ENCODE data around the gene MKI67. TPM values are rescaled to one million over a fixed set of nuclear protein-coding genes. Genes with fewer than 3 reads are reported as not detected.

MKI67 gene
- total RNA-seq, 3 donors from 2014 or later (not counting 1 experiment from before 2014, with no cell fraction given) = 5.3 to 10.0 (median 6.8) TPM

DNA sequence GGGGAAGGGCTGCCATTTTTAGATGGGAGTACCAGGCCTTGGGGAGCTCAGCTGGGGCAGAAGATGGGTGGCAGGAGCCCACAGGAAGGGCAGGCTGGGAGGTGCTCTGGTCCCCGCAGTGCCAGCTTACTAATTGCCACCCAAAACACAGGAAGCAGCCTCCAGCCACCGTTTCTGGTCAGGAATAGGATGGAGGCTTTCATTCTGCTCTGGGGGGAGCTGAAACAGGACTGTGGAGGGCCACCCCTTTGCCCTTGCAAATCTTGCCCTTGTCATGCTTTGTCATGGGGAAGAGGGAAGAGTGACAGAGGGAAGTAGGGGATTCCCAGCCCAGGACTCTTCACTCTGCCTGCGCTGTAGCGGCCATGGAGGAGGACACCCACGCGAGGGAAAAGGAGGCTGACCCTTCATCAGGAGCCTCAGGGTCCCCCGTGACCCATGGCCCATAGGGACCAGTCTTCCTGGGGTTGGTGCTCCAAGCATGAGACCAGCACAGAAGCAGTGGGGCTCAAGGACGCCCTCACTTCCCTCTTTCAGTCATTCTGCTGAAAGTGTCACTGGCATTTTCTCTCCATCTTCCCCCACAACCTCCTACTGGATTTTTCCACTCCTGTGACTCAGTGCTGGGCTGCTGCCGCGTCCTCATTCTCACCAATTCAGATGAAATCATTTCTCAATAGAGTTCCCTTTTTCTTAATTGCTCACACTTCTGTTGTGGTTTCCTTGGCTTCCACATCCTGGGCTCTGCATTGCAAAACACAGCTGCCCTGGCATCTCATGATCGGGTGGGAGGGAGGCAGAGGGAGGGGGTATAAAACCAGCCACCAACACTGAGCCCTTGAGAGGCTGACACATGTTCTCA is 61.9 kb downstream of the MKI67 start:
- peak overlapping the region; percentile 86 for H3K27ac ChIP-seq (ENCODE audit: low read length)
- H3K27me3 ChIP-seq (ENCODE audit: control insufficient read depth, insufficient read depth, low read length) = no peaks in the 10 kb centered on the region
- peak; percentile 63 to 86 for DNase-seq
- Mint-ChIP-seq H3K36me3 (peaks cover 22% of the 10 kb centered on the region), H3K9me3 (no peaks in the 10 kb centered on the region), H3K4me1 (peaks cover 84 to 85% of the 10 kb centered on the region in 2 donors), H3K27me3 (ENCODE audit: low read depth in 2 of 2) (no peaks in the 10 kb centered on the region), H3K27ac (peak overlapping the region; percentile 88), H3K4me3 (peak overlapping the region; percentile 88)
- 7% methylated on average over 11 of the region's 11 CpGs for WGBS (ENCODE audit: insufficient coverage)
- H3K36me3 ChIP-seq (ENCODE audit: control insufficient read depth, insufficient read depth, low read length) = peaks cover 70% of the 10 kb centered on the region
- intact Hi-C loops (cut with micrococcal nuclease) = loop anchor here (1.0 to 2.0 kb wide), 2 partner anchors 16 to 74 kb away; no protein-coding TSS in a partner anchor
- ATAC-seq = peak; percentile 60 to 76 (median 64)
- TF ChIP-seq, protein P1, sequence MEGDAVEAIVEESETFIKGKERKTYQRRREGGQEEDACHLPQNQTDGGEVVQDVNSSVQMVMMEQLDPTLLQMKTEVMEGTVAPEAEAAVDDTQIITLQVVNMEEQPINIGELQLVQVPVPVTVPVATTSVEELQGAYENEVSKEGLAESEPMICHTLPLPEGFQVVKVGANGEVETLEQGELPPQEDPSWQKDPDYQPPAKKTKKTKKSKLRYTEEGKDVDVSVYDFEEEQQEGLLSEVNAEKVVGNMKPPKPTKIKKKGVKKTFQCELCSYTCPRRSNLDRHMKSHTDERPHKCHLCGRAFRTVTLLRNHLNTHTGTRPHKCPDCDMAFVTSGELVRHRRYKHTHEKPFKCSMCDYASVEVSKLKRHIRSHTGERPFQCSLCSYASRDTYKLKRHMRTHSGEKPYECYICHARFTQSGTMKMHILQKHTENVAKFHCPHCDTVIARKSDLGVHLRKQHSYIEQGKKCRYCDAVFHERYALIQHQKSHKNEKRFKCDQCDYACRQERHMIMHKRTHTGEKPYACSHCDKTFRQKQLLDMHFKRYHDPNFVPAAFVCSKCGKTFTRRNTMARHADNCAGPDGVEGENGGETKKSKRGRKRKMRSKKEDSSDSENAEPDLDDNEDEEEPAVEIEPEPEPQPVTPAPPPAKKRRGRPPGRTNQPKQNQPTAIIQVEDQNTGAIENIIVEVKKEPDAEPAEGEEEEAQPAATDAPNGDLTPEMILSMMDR (IDR thresholded peaks at IDR 0.05) = no peak
- H3K9me3 ChIP-seq (ENCODE audit: control insufficient read depth, insufficient read depth, low read length) = no peaks in the 10 kb centered on the region
- H3K4me1 ChIP-seq (ENCODE audit: control insufficient read depth, insufficient read depth, low read length) = peaks cover 87% of the 10 kb centered on the region
- no peak overlapping the region for H3K4me3 ChIP-seq (ENCODE audit: low read length)

DNA sequence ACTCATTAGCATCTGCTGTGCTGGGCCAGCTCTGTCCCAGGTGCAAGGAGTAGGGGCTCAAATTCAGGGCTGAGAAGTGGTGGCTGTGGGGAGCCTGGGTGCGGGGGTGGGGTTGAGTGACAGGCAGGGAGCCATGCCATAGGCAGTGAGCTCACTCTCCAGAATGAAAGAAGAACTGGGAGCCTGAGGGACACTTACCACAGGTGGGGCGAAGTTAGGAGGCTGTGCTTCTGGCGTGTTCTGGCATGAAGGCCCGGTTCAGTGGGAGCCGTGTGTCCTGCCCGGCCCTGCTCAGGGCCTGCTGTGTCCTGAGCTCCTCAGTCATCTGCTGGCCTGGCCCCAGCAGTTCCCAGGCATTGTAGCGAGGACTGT is 62.5 kb downstream of the MKI67 start:
- H3K27ac Mint-ChIP-seq = peak overlapping the region; percentile 88
- no peaks in the 10 kb centered on the region for H3K27me3 Mint-ChIP-seq (ENCODE audit: low read depth in 2 of 2)
- TF ChIP-seq, protein P1 (IDR thresholded peaks at IDR 0.05) = no peak
- Histone ChIP-seq H3K4me3 (ENCODE audit: low read length) (no peak overlapping the region), H3K27ac (ENCODE audit: low read length) (peak overlapping the region; percentile 86), H3K4me1 (ENCODE audit: control insufficient read depth, insufficient read depth, low read length) (peaks cover 88% of the 10 kb centered on the region), H3K36me3 (ENCODE audit: control insufficient read depth, insufficient read depth, low read length) (peaks cover 68% of the 10 kb centered on the region), H3K27me3 (ENCODE audit: control insufficient read depth, insufficient read depth, low read length) (no peaks in the 10 kb centered on the region), H3K9me3 (ENCODE audit: control insufficient read depth, insufficient read depth, low read length) (no peaks in the 10 kb centered on the region)
- ATAC-seq (no peak), DNase-seq (peak in 1 of 2 donors; percentile 33)
- H3K4me3 Mint-ChIP-seq = peak overlapping the region; percentile 88
- no peaks in the 10 kb centered on the region for H3K9me3 Mint-ChIP-seq
- WGBS (ENCODE audit: insufficient coverage) = 52% methylated on average over 7 of the region's 7 CpGs
- H3K4me1 Mint-ChIP-seq = peaks cover 86 to 88% of the 10 kb centered on the region in 2 donors
- H3K36me3 Mint-ChIP-seq = peaks cover 22% of the 10 kb centered on the region
- intact Hi-C loops (cut with micrococcal nuclease) = loop anchor here (1.0 to 2.0 kb wide), 2 partner anchors 15 to 73 kb away; no protein-coding TSS in a partner anchor

DNA sequence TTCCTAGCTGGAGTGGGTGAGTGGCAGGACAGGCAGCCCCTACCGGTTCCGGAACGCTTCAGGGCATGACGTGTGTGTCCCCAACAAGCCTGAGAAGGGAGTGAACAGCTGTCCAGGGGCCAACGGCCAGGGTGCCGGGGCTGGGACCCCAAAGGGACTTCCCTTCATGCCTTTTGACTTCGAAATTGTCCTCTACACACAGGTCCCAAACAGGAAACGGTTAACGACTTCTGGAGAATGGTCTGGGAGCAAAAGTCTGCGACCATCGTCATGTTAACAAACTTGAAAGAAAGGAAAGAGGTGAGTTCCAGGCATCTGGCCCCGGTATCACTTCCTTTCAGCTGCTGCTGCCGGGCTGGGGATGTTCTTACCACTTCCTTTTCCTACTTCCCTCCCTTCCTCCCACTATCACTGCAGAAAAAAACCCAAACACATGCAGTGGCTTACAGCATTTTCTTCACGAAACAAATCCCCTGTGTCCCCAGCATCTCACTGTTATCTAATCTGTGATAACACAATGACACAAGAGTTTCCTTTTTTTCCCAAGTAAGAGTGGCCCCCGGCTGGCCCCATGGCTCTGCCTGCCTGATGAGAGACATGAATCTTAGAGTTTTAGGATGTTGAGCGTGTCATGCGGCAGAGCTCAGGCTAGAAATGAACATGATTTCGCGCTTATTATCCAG is 63.2 kb downstream of the MKI67 start:
- peaks cover 88% of the 10 kb centered on the region for H3K4me1 ChIP-seq (ENCODE audit: control insufficient read depth, insufficient read depth, low read length)
- WGBS (ENCODE audit: insufficient coverage) = 12% methylated on average over 19 of the region's 19 CpGs
- ATAC-seq = peak; percentile 10 to 59 (median 33)

More for the DNA sequence above, 63.2 kb downstream of the MKI67 start:
- H3K4me1 Mint-ChIP-seq = peaks cover 93 to 95% of the 10 kb centered on the region in 2 donors
- Histone ChIP-seq H3K27me3 (ENCODE audit: control insufficient read depth, insufficient read depth, low read length) (no peaks in the 10 kb centered on the region), H3K4me3 (ENCODE audit: low read length) (peak overlapping the region; percentile 1), H3K9me3 (ENCODE audit: control insufficient read depth, insufficient read depth, low read length) (no peaks in the 10 kb centered on the region), H3K36me3 (ENCODE audit: control insufficient read depth, insufficient read depth, low read length) (peaks cover 66% of the 10 kb centered on the region), H3K27ac (ENCODE audit: low read length) (peak overlapping the region; percentile 86)
- peaks cover 22% of the 10 kb centered on the region for H3K36me3 Mint-ChIP-seq
- intact Hi-C loops (cut with micrococcal nuclease) = no loop called here
- no peaks in the 10 kb centered on the region for H3K27me3 Mint-ChIP-seq (ENCODE audit: low read depth in 2 of 2)
- no peaks in the 10 kb centered on the region for H3K9me3 Mint-ChIP-seq
- peak overlapping the region; percentile 88 for H3K4me3 Mint-ChIP-seq
- peak overlapping the region; percentile 88 for H3K27ac Mint-ChIP-seq
- TF ChIP-seq, protein P1 (IDR thresholded peaks at IDR 0.05) = no peak
- peak; percentile 37 to 85 for DNase-seq
